GM12878 (cell line): ENCODE data around the gene SULF2. TPM values are rescaled to one million over a fixed set of nuclear protein-coding genes. Genes with fewer than 3 reads are reported as not detected.

Source experiments
- ATAC-seq: fragments of 200-7000 bp; cut with Tn5 transposase; 3 replicates; pipeline ENCODE4 v1.9.1; 2020; ENCODE audit warnings: mild to moderate bottlenecking, moderate library complexity
- BruUV-seq: library from RNA; stranded (reverse); fragments of 400-500 nt; replicated peaks from 2 replicates; lab custom pipeline; 2021; lab: Mats Ljungman, UMichigan
- CTCF ChIA-PET: fragments of 300-600 bp; sonication (Branson Sonifier 250); formaldehyde crosslinking; extraction: SDS; loops from one replicate; lab custom pipeline; 2021; ENCODE audit warnings: inconsistent platforms; lab: Yijun Ruan, JAX
- POLR2A ChIA-PET: fragments of 350-600 bp; formaldehyde crosslinking; extraction: SDS; loops from one replicate; lab custom pipeline; 2021; ENCODE audit warnings: inconsistent platforms; lab: Charles Lee
- RAD21 ChIA-PET: fragments of 300-600 bp; sonication (Branson Sonifier 250); formaldehyde crosslinking; loops from one replicate; lab custom pipeline; 2023; ENCODE audit warnings: antibody characterized with exemption; ENCODE audit not compliant: unreplicated experiment; lab: Charles Lee
- SMC1A ChIA-PET: fragments of 300-600 bp; sonication (Branson Sonifier 250); formaldehyde crosslinking; loops from one replicate; lab custom pipeline; 2023; ENCODE audit not compliant: unreplicated experiment, uncharacterized antibody; lab: Charles Lee
- DNase-seq: peaks from one replicate; pipeline ENCODE4 v3.0.0-alpha.2; 2011; ENCODE audit warnings: low read depth, low spot score
- FAIRE-seq: peaks from 3 replicates; lab custom pipeline; 2011; peaks lifted over from hg19 to GRCh38; lab: Jason Lieb, UNC
- H2AFZ ChIP-seq: 2 replicates; pipeline ENCODE4 v1.6.0; 2011; ENCODE audit warnings: low read depth, low read length, control low read depth; ENCODE audit not compliant: control insufficient read depth
- H3K27ac ChIP-seq: 2 replicates; pipeline ENCODE4 v1.5.1; 2011; ENCODE audit warnings: control low read depth; ENCODE audit not compliant: control insufficient read depth, insufficient read depth
- H3K27me3 ChIP-seq, 2 experiments: replicated peaks in 1 of 2; 2 replicates each; pipeline versions ENCODE4 v1.6.0 to v1.6.1; 2011; ENCODE audit warnings: low read length in 1 of 2; ENCODE audit not compliant: control insufficient read depth in 2 of 2, insufficient read depth in 2 of 2
- H3K36me3 ChIP-seq, 2 experiments: 2 replicates each; pipeline ENCODE4 v1.5.1; 2011; ENCODE audit warnings: low read length in 1 of 2; ENCODE audit not compliant: control insufficient read depth in 2 of 2, insufficient read depth in 2 of 2
- H3K4me1 ChIP-seq: 2 replicates; pipeline ENCODE4 v1.6.1; 2011; ENCODE audit warnings: mild to moderate bottlenecking, low read length, moderate library complexity, mixed read lengths; ENCODE audit not compliant: control insufficient read depth, insufficient read depth
- H3K4me2 ChIP-seq: 2 replicates; pipeline ENCODE4 v1.6.0; 2011; ENCODE audit warnings: control low read depth; ENCODE audit not compliant: control insufficient read depth, insufficient read depth
- H3K4me3 ChIP-seq: fragments of 200-600 bp; sonication (generic); 2 replicates; pipeline ENCODE4 v1.5.1; 2016
- H3K79me2 ChIP-seq: 2 replicates; pipeline ENCODE4 v1.6.0; 2011; ENCODE audit warnings: low read length; ENCODE audit not compliant: control insufficient read depth, insufficient read depth
- H3K9ac ChIP-seq: 2 replicates; pipeline ENCODE4 v1.8.0; 2011; ENCODE audit warnings: low read length, control low read depth, mixed read lengths; ENCODE audit not compliant: control insufficient read depth, insufficient read depth
- H3K9me3 ChIP-seq: replicated peaks from 3 replicates; pipeline ENCODE4 v1.5.1; 2011; ENCODE audit warnings: mild to moderate bottlenecking, low read length; ENCODE audit not compliant: control insufficient read depth, insufficient read depth
- H4K20me1 ChIP-seq: 2 replicates; pipeline ENCODE4 v1.6.0; 2011; ENCODE audit not compliant: control insufficient read depth, insufficient read depth
- BMI1 ChIP-seq: fragments of 450-650 bp; IDR thresholded peaks from 2 replicates; pipeline ENCODE4 v1.6.1; 2016; ENCODE audit warnings: mild to moderate bottlenecking, moderate library complexity, borderline replicate concordance
- HCFC1 ChIP-seq: fragments of 150-350 bp; IDR thresholded peaks from 2 replicates; pipeline ENCODE4 v1.6.1; 2014; ENCODE audit warnings: low read length
- REST ChIP-seq: IDR thresholded peaks from 2 replicates; pipeline ENCODE4 v1.6.1; 2012; ENCODE audit warnings: mild to moderate bottlenecking, low read depth, low read length
- WGBS: methylation state at CpG from one replicate; pipeline ENCODE4 v1.1.6; 2016; ENCODE audit warnings: low lambda C conversion rate; ENCODE audit not compliant: insufficient replicate concordance, insufficient coverage; ENCODE audit errors: missing lambda C conversion rate; 5-methylcytosine and 5-hydroxymethylcytosine counted together
- in situ Hi-C: fragments of 300-500 bp; cut with MboI; formaldehyde crosslinking; loops from 9 replicates; pipeline ENCODE4 v1.14.3; 2018; ENCODE audit warnings: mixed read lengths
- intact Hi-C: fragments of 100-400 bp; cut with micrococcal nuclease; formaldehyde crosslinking; loops from one replicate; pipeline ENCODE4 v1.14.2; 2022; ENCODE audit not compliant: unreplicated experiment
- polyA plus RNA-seq, 11 experiments: library from polyadenylated mRNA; depleted of rRNA in 4 of 11; unstranded in 6 of 11; stranded (reverse) in 5 of 11; fragments of >200 nt; fragmentation: Nextera tagmentation in 4 of 11; fragmentation: Illumina TruSeq in 1 of 11; extraction: Ambion mirVana in 4 of 11; extraction: Trizol in 1 of 11; gene quantifications; 1 replicate in 1 of 11; 2 replicates in 10 of 11; pipeline versions ENCODE4 v1.2.1 to v1.2.3, GENCODE V29; 2011 to 2016; ENCODE audit warnings: inconsistent platforms in 2 of 11, missing spikeins in 2 of 11, low read depth in 1 of 11
- total RNA-seq, 4 experiments: library from RNA; depleted of rRNA in 3 of 4; stranded (reverse); fragments of >200 nt in 3 of 4; fragmentation: Illumina TruSeq in 1 of 4; extraction: Trizol in 1 of 4; gene quantifications; 2 replicates each; pipeline versions ENCODE4 v1.2.1 to v1.2.3, GENCODE V29; 2013 to 2021

Gene SULF2
- total and polyA plus RNA-seq, 10 of the 15 experiments (the other 5 are each of a cell fraction or from before 2014, with no cell fraction given), result 0.69 to 4.1 (median 1.6) TPM

GRCh38 chr20:47694021-47694818, 91.1 kb downstream of the SULF2 start:
- Histone ChIP-seq H3K27ac (no peak overlapping the region), H2AFZ (no peak overlapping the region), H3K27me3 (no peaks in the 10 kb centered on the region; a peak in 1 of 4 replicates), H3K4me3 (no peak overlapping the region), H3K9me3 (no peaks in the 10 kb centered on the region), H3K79me2 (no peaks in the 10 kb centered on the region), H3K9ac (no peak overlapping the region), H3K4me1 (peaks cover 13% of the 10 kb centered on the region), H4K20me1 (no peaks in the 10 kb centered on the region), H3K36me3 (no peaks in the 10 kb centered on the region), H3K4me2 (no peak overlapping the region)
- FAIRE-seq, result no peak
- ChIA-PET POLR2A (no interaction called here), RAD21 (interaction anchor here (0.8 to 2.0 kb wide), 6 partner anchors 12 to 17 kb away, joined by 3 to 7 read pairs (median 4); no protein-coding TSS in a partner anchor), CTCF (interaction anchor here (0.6 to 2.3 kb wide), 12 partner anchors 11 to 93 kb away, joined by 3 to 13 read pairs (median 4); no protein-coding TSS in a partner anchor), SMC1A (interaction anchor here (0.6 to 3.1 kb wide), 6 partner anchors 14 to 33 kb away, joined by 3 to 19 read pairs (median 3); no protein-coding TSS in a partner anchor)
- in situ Hi-C loops (no loop called here), intact Hi-C loops (no loop called here)
- TF ChIP-seq BMI1 (no peak), HCFC1 (no peak), REST (no peak)
- 71% methylated on average over 19 of the region's 21 CpGs for WGBS
- no peak for DNase-seq
- ATAC-seq, result no peak
- no TSS peak for BruUV-seq
